SK-N-MC (cell line): ENCODE data around the gene DNAJC5.

ENCODE experiments used
- DNase-seq: peaks from one replicate; pipeline ENCODE4 v3.0.0-alpha.2; 2011; ENCODE audit warnings: low read depth, low spot score
- H3K27ac ChIP-seq: fragments of 200-600 bp; sonication (generic); 2 replicates; pipeline ENCODE4 v1.5.1; 2016; ENCODE audit warnings: mixed run types
- H3K36me3 ChIP-seq: fragments of 200-600 bp; sonication (generic); 2 replicates; pipeline ENCODE4 v1.6.1; 2017; ENCODE audit warnings: antibody characterized with exemption, low read length, mixed read lengths; ENCODE audit not compliant: insufficient read depth
- H3K4me3 ChIP-seq: fragments of 200-600 bp; sonication (generic); 2 replicates; pipeline ENCODE4 v1.5.1; 2016
- H3K9ac ChIP-seq: fragments of 200-600 bp; sonication (generic); 2 replicates; pipeline ENCODE4 v1.8.0; 2017; ENCODE audit warnings: mixed run types, mixed read lengths; ENCODE audit not compliant: insufficient read length
- H3K9me3 ChIP-seq: fragments of 200-600 bp; sonication (generic); 2 replicates; pipeline ENCODE4 v1.6.1; 2017; ENCODE audit warnings: low read depth, mild to moderate bottlenecking, antibody characterized with exemption, low read length, moderate library complexity, mixed read lengths
- EZH2 ChIP-seq: fragments of 200-600 bp; sonication (generic); IDR thresholded peaks from one replicate; pipeline ENCODE4 v1.6.1; 2017; ENCODE audit warnings: antibody characterized with exemption
- FOXP2 ChIP-seq: optimal IDR thresholded peaks from 2 replicates; pipeline ENCODE3; 2011; ENCODE audit warnings: mild to moderate bottlenecking, moderate library complexity; ENCODE audit not compliant: insufficient read depth; ENCODE audit errors: extremely low read length, control extremely low read depth
- POLR2AphosphoS5 ChIP-seq: IDR thresholded peaks from 2 replicates; pipeline ENCODE4 v1.6.1; 2012; ENCODE audit warnings: mild to moderate bottlenecking, low read depth, low read length, borderline replicate concordance

The DNAJC5 gene

DNA sequence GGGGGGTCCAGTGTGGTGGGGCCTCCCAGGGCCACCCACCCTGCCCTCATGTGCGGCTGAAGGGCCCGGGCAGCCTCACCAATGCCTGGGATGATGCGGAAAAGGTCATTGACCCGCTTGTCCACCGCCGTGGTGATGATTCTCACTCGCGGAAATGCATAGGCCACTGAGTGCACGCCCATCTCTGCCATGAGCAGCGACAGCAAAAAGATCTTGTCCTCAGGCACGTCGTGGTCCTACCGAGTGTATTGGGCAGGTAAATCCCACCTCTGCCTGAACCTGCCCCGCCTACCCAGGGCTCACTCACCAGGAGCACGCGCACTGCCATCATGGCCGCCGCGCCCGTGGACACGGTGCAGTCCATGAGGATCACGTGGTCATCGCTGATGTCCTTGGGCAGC lies 45.1 kb downstream of the DNAJC5 start:
- TF ChIP-seq EZH2 (no peak), FOXP2 (no peak), POLR2AphosphoS5 (no peak)
- no peak for DNase-seq
- no peaks in the 10 kb centered on the region for H3K9me3 ChIP-seq
- peaks cover 25% of the 10 kb centered on the region; the same call in 1 of the 2 replicates for H3K36me3 ChIP-seq
- no peak overlapping the region for H3K4me3 ChIP-seq
- H3K27ac ChIP-seq, result no peak overlapping the region
- H3K9ac ChIP-seq, result no peak overlapping the region

DNA sequence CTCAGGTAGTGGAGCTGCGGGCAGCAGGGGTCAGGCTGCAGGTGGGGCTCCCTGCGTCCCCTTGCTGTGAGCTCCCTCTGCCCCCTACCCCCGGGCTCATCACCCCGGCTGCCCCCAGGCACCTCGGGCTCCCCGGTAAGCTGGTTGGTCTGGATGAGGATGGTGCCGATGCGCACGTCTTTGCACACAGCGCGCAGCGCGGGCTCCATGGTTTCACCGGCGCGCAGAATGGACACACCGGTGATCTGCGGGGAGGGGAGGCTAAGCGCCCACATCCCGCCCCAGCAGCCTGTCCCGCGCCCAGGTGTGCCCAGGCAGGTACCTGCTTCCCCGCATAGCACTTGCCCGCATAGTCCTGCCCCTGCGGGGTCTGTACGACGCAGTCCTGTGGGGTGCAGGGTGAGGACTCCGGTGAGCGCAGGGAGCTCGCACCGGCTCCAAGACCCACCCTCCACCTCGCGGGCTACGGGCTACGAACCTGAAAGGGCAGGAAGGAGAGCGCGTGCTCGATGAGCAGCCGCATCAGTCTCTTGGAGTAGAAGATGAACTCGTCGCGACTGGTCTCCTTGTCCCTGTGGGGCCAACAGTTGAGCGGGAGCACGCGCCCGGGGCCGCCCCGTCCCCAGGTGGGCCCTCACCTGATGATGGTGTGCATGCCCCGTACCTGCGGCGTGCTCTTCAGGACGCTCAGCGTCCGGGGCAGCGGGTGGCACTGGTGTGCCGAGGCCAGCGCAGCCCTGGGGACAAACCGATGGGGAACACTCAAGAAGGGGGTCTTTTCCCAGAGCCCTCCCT lies 45.7 kb downstream of the DNAJC5 start:
- peaks cover 28% of the 10 kb centered on the region; the same call in 1 of the 2 replicates for H3K36me3 ChIP-seq

GRCh38 chr20:63941282-63942081 lies 46.6 kb downstream of the DNAJC5 start:
- H3K9ac ChIP-seq, result no peak overlapping the region
- no peaks in the 10 kb centered on the region for H3K9me3 ChIP-seq
- H3K36me3 ChIP-seq, result peaks cover 28% of the 10 kb centered on the region; the same call in 1 of the 2 replicates
- TF ChIP-seq POLR2AphosphoS5, result peak; percentile 13; the same call in 1 of the 2 replicates
- TF ChIP-seq EZH2, result no peak
- no peak for TF ChIP-seq FOXP2
- DNase-seq, result peak; percentile 55
- H3K4me3 ChIP-seq, result peak overlapping the region; percentile 51; the same call in 1 of the 2 replicates
- no peak overlapping the region; the same call in 1 of the 2 replicates for H3K27ac ChIP-seq

More for the DNA sequence above, 45.7 kb downstream of the DNAJC5 start:
- Histone ChIP-seq H3K9ac (no peak overlapping the region), H3K9me3 (no peaks in the 10 kb centered on the region), H3K27ac (no peak overlapping the region), H3K4me3 (no peak overlapping the region)
- no peak for TF ChIP-seq FOXP2
- TF ChIP-seq EZH2, result no peak
- no peak; the same call in 1 of the 2 replicates for TF ChIP-seq POLR2AphosphoS5
- DNase-seq, result no peak

GRCh38 chr20:63942250-63942951 lies 47.5 kb downstream of the DNAJC5 start:
- H3K9ac ChIP-seq, result no peak overlapping the region
- TF ChIP-seq FOXP2 (no peak), EZH2 (no peak), POLR2AphosphoS5 (no peak)
- H3K27ac ChIP-seq, result peak overlapping the region; percentile 60
- H3K4me3 ChIP-seq, result no peak overlapping the region
- peak; percentile 16 for DNase-seq
- no peaks in the 10 kb centered on the region for H3K9me3 ChIP-seq
- H3K36me3 ChIP-seq, result peaks cover 28% of the 10 kb centered on the region; the same call in 1 of the 2 replicates

DNA sequence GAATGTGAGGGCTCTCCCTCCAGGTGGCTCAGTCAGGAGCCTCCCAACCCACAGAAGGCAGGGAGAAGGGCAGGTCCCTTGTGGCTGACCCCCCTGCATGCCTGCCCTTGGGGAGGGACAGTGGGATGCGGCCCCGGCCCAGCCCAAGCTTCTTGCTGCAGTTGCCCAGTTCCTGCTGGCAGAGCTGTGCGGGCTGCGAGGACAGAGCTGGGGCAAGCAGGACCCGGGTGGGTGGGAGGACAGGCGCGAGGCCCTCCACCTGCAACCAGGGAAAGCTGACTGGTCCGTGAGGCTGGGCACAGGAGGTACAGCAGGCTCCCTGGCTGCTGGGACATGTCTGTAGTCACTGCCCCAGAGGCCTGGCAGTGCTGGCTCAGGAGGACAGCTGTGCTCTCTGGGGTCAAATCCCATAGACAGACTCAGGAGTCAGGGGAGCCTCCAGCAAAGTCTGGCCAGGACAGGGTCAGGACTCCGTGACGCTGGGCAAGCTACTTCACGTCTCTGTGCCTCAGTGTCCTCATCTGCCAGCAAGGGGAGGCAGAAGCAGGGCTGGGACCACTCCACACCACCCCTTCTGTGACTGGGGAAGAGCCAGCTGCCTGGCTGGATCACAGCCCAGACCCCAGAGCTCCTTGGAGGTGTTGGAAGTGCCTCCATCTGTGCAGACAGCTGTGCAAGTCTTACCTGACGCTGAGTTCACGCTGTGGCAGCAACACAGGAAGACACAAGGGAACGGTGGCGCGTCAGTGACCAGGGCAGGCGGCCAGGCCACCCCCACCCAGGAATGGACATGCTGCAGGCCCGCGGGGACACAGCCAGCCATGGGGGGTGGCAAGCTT lies 48.3 kb downstream of the DNAJC5 start:
- Histone ChIP-seq H3K4me3 (no peak overlapping the region), H3K27ac (peak overlapping the region; percentile 60), H3K36me3 (peaks cover 28% of the 10 kb centered on the region; the same call in 1 of the 2 replicates), H3K9ac (no peak overlapping the region), H3K9me3 (no peaks in the 10 kb centered on the region)
- TF ChIP-seq FOXP2 (no peak), POLR2AphosphoS5 (no peak), EZH2 (no peak)
- no peak for DNase-seq

DNA sequence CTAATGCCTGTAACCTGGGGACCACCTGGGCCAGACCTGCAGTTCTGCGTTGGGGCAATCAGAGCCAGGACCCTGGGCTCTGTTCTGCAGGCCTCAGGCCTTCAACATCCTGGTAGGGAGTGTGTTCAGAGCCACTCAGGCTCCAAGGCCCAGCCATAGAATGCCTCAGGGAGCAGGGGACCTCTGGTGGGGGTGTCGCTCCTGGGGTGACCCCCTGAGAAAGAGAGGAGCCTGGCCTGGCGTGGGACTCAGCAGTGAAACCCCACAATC lies 48.8 kb downstream of the DNAJC5 start:
- Histone ChIP-seq H3K9me3 (no peaks in the 10 kb centered on the region), H3K27ac (no peak overlapping the region), H3K36me3 (peaks cover 27% of the 10 kb centered on the region; the same call in 1 of the 2 replicates), H3K4me3 (no peak overlapping the region), H3K9ac (no peak overlapping the region)
- no peak for DNase-seq
- no peak for TF ChIP-seq POLR2AphosphoS5
- TF ChIP-seq EZH2, result no peak
- no peak for TF ChIP-seq FOXP2

DNA sequence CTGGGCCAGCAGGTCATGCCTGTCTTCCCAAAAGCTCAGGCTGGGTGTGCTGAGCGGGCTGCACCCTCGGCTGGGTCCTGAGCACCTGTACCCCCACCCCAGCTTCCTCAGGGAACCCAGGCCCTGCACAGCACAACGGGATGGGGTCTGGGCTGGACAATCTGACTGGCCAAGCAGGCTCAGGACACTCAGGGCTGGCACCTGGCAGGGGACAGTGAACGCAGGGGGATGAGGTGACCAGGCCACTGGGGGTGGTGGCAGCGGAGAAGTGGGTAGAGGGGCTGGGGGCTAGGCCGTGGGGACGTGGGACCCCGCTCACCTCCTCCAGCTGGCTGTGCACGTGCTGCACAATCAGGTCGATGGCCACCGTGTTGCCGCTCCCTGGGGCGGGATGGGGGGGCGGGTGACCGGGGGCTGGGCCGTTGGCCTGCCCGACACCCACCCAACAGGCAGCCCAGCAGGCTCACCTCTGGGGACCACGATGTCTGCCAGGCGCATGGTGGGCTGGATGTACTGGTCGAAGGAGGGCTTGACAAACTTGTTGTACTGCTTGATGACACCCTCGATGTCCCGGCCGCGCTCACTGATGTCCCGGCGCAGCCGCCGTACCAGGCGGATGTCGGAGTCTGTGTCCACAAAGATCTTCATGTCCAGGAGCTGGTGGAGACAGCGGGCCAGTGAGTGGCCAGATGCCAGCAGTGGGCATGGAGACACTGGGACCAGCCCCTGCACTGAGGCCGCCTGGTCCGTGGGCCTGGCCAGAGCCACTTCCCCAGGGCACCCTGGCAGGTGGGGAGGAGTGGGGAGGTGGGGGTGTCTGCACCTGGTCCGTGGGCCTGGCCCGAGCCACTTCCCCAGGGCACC lies 49.4 kb downstream of the DNAJC5 start:
- H3K27ac ChIP-seq, result no peak overlapping the region
- no peak for TF ChIP-seq FOXP2
- no peak for TF ChIP-seq POLR2AphosphoS5
- TF ChIP-seq EZH2, result no peak
- no peak overlapping the region for H3K4me3 ChIP-seq
- no peak for DNase-seq
- H3K9ac ChIP-seq, result no peak overlapping the region
- H3K9me3 ChIP-seq, result no peaks in the 10 kb centered on the region
- peaks cover 24% of the 10 kb centered on the region; the same call in 1 of the 2 replicates for H3K36me3 ChIP-seq
